Astrocyte (in vitro differentiated cells and primary cell): Measurements from ENCODE around the gene PRKCE. TPM values are rescaled to one million over a fixed set of nuclear protein-coding genes. Genes with fewer than 3 reads are reported as not detected.

Source experiments
- DNase-seq: peaks from one replicate; pipeline ENCODE4 v3.0.0-alpha.2; 2010; ENCODE audit warnings: low read depth
- FAIRE-seq: peaks from 2 replicates; lab custom pipeline; 2011; peaks lifted over from hg19 to GRCh38; lab: Jason Lieb, UNC
- H2AFZ ChIP-seq: 2 replicates; pipeline ENCODE4 v1.6.0; 2012; ENCODE audit warnings: low read depth, low read length, inconsistent platforms
- H3K27ac ChIP-seq: 2 replicates; pipeline ENCODE4 v1.5.1; 2011; ENCODE audit warnings: low read depth, low read length, inconsistent platforms
- H3K27me3 ChIP-seq: 2 replicates; pipeline ENCODE4 v1.6.0; 2011; ENCODE audit warnings: low read length, inconsistent platforms; ENCODE audit not compliant: insufficient read depth
- H3K36me3 ChIP-seq: 2 replicates; pipeline ENCODE4 v1.5.1; 2011; ENCODE audit warnings: low read length, inconsistent platforms; ENCODE audit not compliant: insufficient read depth
- H3K4me1 ChIP-seq: 2 replicates; pipeline ENCODE4 v1.5.1; 2011; ENCODE audit warnings: low read length, inconsistent platforms; ENCODE audit not compliant: insufficient read depth
- H3K4me2 ChIP-seq: 2 replicates; pipeline ENCODE4 v1.6.0; 2012; ENCODE audit warnings: low read length, inconsistent platforms
- H3K4me3 ChIP-seq: 2 replicates; pipeline ENCODE4 v1.5.1; 2011; ENCODE audit warnings: low read depth, mild to moderate bottlenecking, low read length, inconsistent platforms; ENCODE audit not compliant: insufficient read depth
- H3K79me2 ChIP-seq: 2 replicates; pipeline ENCODE4 v1.6.0; 2012; ENCODE audit warnings: mild to moderate bottlenecking, low read length, inconsistent platforms; ENCODE audit not compliant: insufficient read depth
- H3K9ac ChIP-seq: 2 replicates; pipeline ENCODE4 v1.6.0; 2012; ENCODE audit warnings: mild to moderate bottlenecking, low read length, inconsistent platforms
- H3K9me3 ChIP-seq: 2 replicates; pipeline ENCODE4 v1.5.1; 2012; ENCODE audit warnings: low read depth, mild to moderate bottlenecking, low read length, inconsistent platforms; ENCODE audit not compliant: insufficient read depth
- H4K20me1 ChIP-seq: 2 replicates; pipeline ENCODE4 v1.6.0; 2012; ENCODE audit warnings: low read length, inconsistent platforms; ENCODE audit not compliant: insufficient read depth
- H3K27ac Mint-ChIP-seq: one replicate; pipeline ENCODE4 v1.8.0; 2021; ENCODE audit warnings: mild to moderate bottlenecking, mixed read lengths; ENCODE audit not compliant: unreplicated experiment
- H3K27me3 Mint-ChIP-seq: one replicate; pipeline ENCODE4 v1.8.0; 2021; ENCODE audit warnings: low read depth, mixed read lengths; ENCODE audit not compliant: unreplicated experiment
- H3K36me3 Mint-ChIP-seq: one replicate; pipeline ENCODE4 v1.8.0; 2021; ENCODE audit warnings: low read depth, mixed read lengths; ENCODE audit not compliant: unreplicated experiment
- H3K4me1 Mint-ChIP-seq: one replicate; pipeline ENCODE4 v1.8.0; 2021; ENCODE audit warnings: low read depth, mixed read lengths; ENCODE audit not compliant: unreplicated experiment
- H3K4me3 Mint-ChIP-seq: one replicate; pipeline ENCODE4 v1.8.0; 2021; ENCODE audit warnings: mild to moderate bottlenecking, moderate library complexity, mixed read lengths; ENCODE audit not compliant: unreplicated experiment
- H3K9me3 Mint-ChIP-seq: one replicate; pipeline ENCODE4 v1.8.0; 2021; ENCODE audit warnings: mild to moderate bottlenecking, mixed read lengths; ENCODE audit not compliant: unreplicated experiment
- EZH2 ChIP-seq: IDR thresholded peaks from 2 replicates; pipeline ENCODE4 v1.6.1; 2012; ENCODE audit warnings: mild to moderate bottlenecking, low read length, inconsistent platforms; ENCODE audit not compliant: insufficient read depth
- total RNA-seq: library from RNA; stranded (reverse); gene quantifications from 2 replicates; pipeline ENCODE4 v1.2.1, GENCODE V29; 2021
- TF ChIP-seq, protein P1 (sequence below): IDR thresholded peaks from 2 replicates; pipeline ENCODE4 v1.5.1; 2011; ENCODE audit warnings: low read depth, mild to moderate bottlenecking, inconsistent platforms, low read length, moderate library complexity; ENCODE audit not compliant: insufficient read depth

Gene PRKCE
- total RNA-seq, 1 donor from 2014 or later: 12.8 TPM

DNA sequence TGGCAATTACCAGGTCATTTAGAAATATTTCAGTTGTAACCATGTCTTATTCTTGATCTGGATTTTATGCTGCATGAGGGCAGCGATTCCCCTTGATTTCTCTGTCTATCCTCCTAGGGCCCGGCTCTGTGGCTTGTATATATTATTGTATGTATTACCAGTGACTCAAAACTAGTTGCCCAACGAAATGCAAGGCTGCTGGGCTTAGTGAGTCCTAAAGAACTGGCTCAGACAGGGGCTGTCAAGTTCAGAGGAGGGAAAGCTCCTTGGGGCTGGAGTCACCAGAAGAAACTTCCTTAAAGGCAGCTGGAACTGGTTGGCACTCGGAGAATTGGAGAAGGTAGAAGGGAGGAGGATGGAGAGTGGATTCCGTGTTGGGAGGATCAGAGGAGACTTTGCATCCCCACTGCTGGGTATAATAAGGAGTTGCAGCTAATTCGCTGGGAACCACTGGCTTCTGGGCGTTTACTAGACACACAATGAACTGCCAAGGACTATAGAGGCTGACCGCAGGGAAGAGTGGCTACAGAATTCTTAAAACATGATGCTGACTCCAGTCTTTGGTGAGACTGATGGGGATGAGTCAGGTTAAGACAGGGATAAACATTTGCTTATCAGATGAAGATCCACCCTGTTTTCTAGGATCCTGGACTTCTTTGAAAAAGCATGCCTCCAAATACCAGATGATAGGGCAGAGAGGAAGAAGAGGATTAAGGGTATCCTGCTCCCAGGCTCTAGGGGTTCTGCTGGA, 104.3 kb downstream of the PRKCE start:
- Histone ChIP-seq H3K4me3 (no peak overlapping the region), H3K9me3 (no peaks in the 10 kb centered on the region), H3K4me1 (peaks cover 18% of the 10 kb centered on the region), H2AFZ (no peak overlapping the region), H3K4me2 (peak overlapping the region; percentile 12), H3K79me2 (peaks cover 4% of the 10 kb centered on the region), H3K27ac (no peak overlapping the region), H3K36me3 (no peaks in the 10 kb centered on the region), H4K20me1 (peaks cover 45% of the 10 kb centered on the region), H3K9ac (no peak overlapping the region), H3K27me3 (no peaks in the 10 kb centered on the region)
- Mint-ChIP-seq H3K4me3 (no peak overlapping the region), H3K4me1 (peaks cover 17% of the 10 kb centered on the region), H3K27me3 (no peaks in the 10 kb centered on the region), H3K27ac (no peak overlapping the region), H3K9me3 (no peaks in the 10 kb centered on the region), H3K36me3 (no peaks in the 10 kb centered on the region)
- DNase-seq (peak; percentile 77), FAIRE-seq (peak; percentile 81)
- TF ChIP-seq, protein P1, sequence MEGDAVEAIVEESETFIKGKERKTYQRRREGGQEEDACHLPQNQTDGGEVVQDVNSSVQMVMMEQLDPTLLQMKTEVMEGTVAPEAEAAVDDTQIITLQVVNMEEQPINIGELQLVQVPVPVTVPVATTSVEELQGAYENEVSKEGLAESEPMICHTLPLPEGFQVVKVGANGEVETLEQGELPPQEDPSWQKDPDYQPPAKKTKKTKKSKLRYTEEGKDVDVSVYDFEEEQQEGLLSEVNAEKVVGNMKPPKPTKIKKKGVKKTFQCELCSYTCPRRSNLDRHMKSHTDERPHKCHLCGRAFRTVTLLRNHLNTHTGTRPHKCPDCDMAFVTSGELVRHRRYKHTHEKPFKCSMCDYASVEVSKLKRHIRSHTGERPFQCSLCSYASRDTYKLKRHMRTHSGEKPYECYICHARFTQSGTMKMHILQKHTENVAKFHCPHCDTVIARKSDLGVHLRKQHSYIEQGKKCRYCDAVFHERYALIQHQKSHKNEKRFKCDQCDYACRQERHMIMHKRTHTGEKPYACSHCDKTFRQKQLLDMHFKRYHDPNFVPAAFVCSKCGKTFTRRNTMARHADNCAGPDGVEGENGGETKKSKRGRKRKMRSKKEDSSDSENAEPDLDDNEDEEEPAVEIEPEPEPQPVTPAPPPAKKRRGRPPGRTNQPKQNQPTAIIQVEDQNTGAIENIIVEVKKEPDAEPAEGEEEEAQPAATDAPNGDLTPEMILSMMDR: no peak

DNA sequence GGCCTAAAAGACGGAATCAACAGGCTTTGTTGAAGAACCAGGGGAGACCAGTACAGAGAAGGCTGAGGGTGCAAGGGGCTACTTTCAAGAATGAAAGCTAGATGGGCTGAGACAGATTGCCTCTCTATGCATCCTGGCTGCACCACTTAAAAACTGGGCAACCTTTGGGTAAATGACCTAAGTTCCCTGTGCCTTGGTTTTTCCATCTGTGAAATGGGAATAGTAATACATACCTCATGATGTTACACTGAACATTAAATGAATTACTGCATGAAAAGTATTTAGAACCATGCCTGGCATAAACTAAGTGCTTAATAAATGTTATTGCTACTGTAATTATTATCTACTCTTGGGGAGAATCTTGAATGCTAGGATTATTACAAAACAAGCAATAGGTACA, 106.5 kb downstream of the PRKCE start:
- H3K9ac ChIP-seq: no peak overlapping the region
- no peak overlapping the region for H3K27ac ChIP-seq
- H3K36me3 ChIP-seq: no peaks in the 10 kb centered on the region
- H2AFZ ChIP-seq: no peak overlapping the region
- no peaks in the 10 kb centered on the region for H3K27me3 ChIP-seq
- DNase-seq: no peak
- no peaks in the 10 kb centered on the region for H3K36me3 Mint-ChIP-seq
- peaks cover 17% of the 10 kb centered on the region for H3K4me1 Mint-ChIP-seq
- peaks cover 2% of the 10 kb centered on the region for H3K9me3 Mint-ChIP-seq
- peaks cover 18% of the 10 kb centered on the region for H3K4me1 ChIP-seq
- no peak for FAIRE-seq
- peaks cover 4% of the 10 kb centered on the region for H3K79me2 ChIP-seq
- no peak overlapping the region for H3K4me2 ChIP-seq
- TF ChIP-seq, protein P1: no peak
- no peak for TF ChIP-seq EZH2
- no peak overlapping the region for H3K4me3 ChIP-seq
- H4K20me1 ChIP-seq: peaks cover 35% of the 10 kb centered on the region
- H3K27ac Mint-ChIP-seq: no peak overlapping the region
- no peaks in the 10 kb centered on the region for H3K9me3 ChIP-seq
- H3K27me3 Mint-ChIP-seq: peaks cover 3% of the 10 kb centered on the region
- no peak overlapping the region for H3K4me3 Mint-ChIP-seq

DNA sequence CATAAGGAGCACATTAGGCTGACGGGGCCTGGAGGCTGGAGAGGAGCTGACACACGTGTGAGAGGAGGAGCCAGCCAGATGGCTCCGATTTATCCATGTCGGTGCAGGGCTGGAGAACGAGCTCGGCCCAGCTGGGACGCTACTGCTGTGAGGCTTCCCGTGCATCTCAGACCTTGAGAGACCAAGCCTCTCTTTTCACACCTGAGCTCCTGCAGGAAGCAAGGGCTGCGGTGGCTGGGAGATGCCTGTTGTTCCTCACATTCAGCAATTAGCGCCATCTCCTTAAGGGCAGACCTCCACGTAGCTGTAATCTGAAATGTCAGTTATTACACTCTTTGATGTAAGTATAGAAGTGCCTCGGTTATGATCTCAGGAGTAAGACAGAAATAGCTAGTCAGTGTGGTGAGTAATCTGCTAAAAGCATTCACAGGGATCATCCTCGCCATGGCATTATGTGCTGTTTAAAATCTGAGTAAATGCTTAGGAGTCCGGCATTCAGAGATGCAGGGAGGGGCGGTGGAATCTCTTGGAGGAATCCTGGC, 107.9 kb downstream of the PRKCE start:
- FAIRE-seq (peak; percentile 92), DNase-seq (peak; percentile 71)
- H3K36me3 Mint-ChIP-seq: no peaks in the 10 kb centered on the region
- Histone ChIP-seq H3K27ac (no peak overlapping the region), H3K4me2 (peak overlapping the region; percentile 62), H2AFZ (no peak overlapping the region), H3K9ac (peak overlapping the region; percentile 34), H3K4me3 (no peak overlapping the region), H3K27me3 (no peaks in the 10 kb centered on the region), H3K9me3 (no peaks in the 10 kb centered on the region), H3K4me1 (peaks cover 18% of the 10 kb centered on the region), H4K20me1 (peaks cover 33% of the 10 kb centered on the region), H3K79me2 (peaks cover 4% of the 10 kb centered on the region), H3K36me3 (no peaks in the 10 kb centered on the region)
- peaks cover 2% of the 10 kb centered on the region for H3K9me3 Mint-ChIP-seq
- peaks cover 6% of the 10 kb centered on the region for H3K27me3 Mint-ChIP-seq
- peaks cover 17% of the 10 kb centered on the region for H3K4me1 Mint-ChIP-seq
- no peak overlapping the region for H3K4me3 Mint-ChIP-seq
- TF ChIP-seq, protein P1: no peak
- no peak for TF ChIP-seq EZH2
- peak overlapping the region; percentile 9 for H3K27ac Mint-ChIP-seq
